RWPE2 (cell line): ENCODE measurements around the gene CPOX.

Experiments used
- ATAC-seq: fragments of 200-7000 bp; cut with Tn5 transposase; 3 replicates; pipeline ENCODE4 v1.9.1; 2021; ENCODE audit warnings: low read depth
- DNase-seq: peaks from one replicate; pipeline ENCODE4 v3.0.0-alpha.2; 2020; ENCODE audit warnings: low spot score
- H3K27ac ChIP-seq: fragments of 450-650 bp; 2 replicates; pipeline ENCODE4 v1.5.1; 2017; ENCODE audit warnings: mild to moderate bottlenecking; ENCODE audit not compliant: poor library complexity, severe bottlenecking
- H3K27me3 ChIP-seq: fragments of 250-450 bp; sonication (Bioruptor Pico); 2 replicates; pipeline ENCODE4 v1.5.1; 2021; ENCODE audit warnings: mild to moderate bottlenecking, moderate library complexity; ENCODE audit not compliant: insufficient read depth, poor library complexity, severe bottlenecking
- H3K36me3 ChIP-seq: fragments of 250-450 bp; sonication (Bioruptor Pico); 2 replicates; pipeline ENCODE4 v1.5.1; 2020; ENCODE audit warnings: low read depth, mild to moderate bottlenecking, moderate library complexity
- H3K4me1 ChIP-seq: fragments of 250-450 bp; sonication (Bioruptor Pico); 2 replicates; pipeline ENCODE4 v1.5.1; 2021; ENCODE audit warnings: mild to moderate bottlenecking, moderate library complexity; ENCODE audit not compliant: insufficient read depth, poor library complexity, severe bottlenecking
- H3K4me3 ChIP-seq: fragments of 250-450 bp; sonication (Bioruptor Pico); 2 replicates; pipeline ENCODE4 v1.5.1; 2021; ENCODE audit warnings: mild to moderate bottlenecking, moderate library complexity; ENCODE audit not compliant: severe bottlenecking
- H3K9me3 ChIP-seq: fragments of 250-450 bp; sonication (Bioruptor Pico); 2 replicates; pipeline ENCODE4 v1.5.1; 2021; ENCODE audit warnings: mild to moderate bottlenecking, moderate library complexity; ENCODE audit not compliant: severe bottlenecking
- TF ChIP-seq, protein P1 (sequence below): fragments of 450-650 bp; IDR thresholded peaks from one replicate; pipeline ENCODE4 v1.5.1; 2017; ENCODE audit warnings: mild to moderate bottlenecking, moderate library complexity; ENCODE audit not compliant: poor library complexity, severe bottlenecking

Gene CPOX

DNA sequence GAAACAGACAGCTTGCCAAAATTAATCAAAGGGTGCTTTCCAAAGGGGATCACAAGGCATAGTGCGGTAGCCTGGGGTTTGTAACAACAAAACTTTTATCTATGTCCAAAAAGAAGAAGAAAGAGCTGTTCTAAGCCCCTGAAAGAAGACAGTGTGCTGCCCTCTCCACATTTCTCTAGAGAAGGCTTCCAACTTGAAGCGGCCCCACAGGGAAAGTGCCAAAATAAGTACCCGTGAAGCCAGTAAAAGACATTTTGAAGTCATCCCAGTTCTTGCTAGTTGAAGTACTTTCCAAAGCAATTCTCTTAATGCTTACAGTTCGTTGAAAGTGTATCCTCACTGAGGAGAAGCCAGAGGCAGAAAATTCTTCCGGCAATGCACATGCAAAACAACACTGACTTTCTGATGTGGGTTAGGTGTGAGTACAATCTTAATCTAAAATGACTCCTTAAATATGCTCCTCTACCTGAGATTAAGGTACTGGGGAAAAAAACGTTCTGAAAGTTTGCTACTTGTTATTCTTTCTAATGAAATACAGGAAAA is 40.3 kb downstream of the CPOX start:
- Histone ChIP-seq H3K9me3 (no peaks in the 10 kb centered on the region), H3K4me1 (no peaks in the 10 kb centered on the region), H3K27me3 (no peaks in the 10 kb centered on the region), H3K36me3 (no peaks in the 10 kb centered on the region), H3K27ac (no peak overlapping the region), H3K4me3 (no peak overlapping the region)
- DNase-seq (no peak), ATAC-seq (no peak)
- TF ChIP-seq, protein P1, sequence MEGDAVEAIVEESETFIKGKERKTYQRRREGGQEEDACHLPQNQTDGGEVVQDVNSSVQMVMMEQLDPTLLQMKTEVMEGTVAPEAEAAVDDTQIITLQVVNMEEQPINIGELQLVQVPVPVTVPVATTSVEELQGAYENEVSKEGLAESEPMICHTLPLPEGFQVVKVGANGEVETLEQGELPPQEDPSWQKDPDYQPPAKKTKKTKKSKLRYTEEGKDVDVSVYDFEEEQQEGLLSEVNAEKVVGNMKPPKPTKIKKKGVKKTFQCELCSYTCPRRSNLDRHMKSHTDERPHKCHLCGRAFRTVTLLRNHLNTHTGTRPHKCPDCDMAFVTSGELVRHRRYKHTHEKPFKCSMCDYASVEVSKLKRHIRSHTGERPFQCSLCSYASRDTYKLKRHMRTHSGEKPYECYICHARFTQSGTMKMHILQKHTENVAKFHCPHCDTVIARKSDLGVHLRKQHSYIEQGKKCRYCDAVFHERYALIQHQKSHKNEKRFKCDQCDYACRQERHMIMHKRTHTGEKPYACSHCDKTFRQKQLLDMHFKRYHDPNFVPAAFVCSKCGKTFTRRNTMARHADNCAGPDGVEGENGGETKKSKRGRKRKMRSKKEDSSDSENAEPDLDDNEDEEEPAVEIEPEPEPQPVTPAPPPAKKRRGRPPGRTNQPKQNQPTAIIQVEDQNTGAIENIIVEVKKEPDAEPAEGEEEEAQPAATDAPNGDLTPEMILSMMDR: no peak

DNA sequence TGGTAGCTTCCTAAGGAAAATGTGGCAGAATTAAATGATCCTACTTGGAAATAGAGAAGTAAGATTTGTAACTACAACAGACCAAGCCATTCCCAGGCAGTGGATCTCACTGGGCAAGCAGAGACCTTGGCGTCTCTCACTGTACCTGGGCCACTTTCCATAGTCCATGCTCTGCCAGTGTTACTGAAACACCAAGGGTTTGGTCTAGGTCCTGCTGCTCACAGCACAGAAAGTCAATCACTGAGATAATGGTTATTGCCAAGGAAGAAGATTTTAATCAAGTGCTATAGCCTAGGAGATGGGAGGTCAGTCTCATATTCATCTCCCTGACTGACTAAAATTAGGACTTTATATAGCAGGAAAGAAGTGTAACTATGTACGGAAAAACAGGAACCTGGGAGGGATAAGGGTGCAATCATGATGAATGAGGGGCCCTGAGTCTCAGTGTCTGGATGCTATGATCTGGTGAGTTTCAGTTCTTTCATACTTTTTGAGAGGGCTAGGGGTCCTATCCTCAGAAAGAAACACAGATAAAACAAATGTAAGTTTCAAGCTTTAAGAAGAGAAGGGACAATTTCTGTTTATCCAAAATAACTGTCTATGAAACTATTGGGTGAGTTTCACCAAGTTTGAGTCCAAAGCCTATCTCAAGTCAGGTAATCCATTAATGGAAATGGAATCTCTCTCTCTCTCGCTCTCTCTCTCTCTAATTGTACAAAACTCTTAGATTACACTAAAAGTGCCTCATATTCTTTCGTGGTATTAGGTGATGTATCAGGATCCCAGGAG is 41.0 kb downstream of the CPOX start:
- no peaks in the 10 kb centered on the region for H3K36me3 ChIP-seq
- no peak overlapping the region for H3K4me3 ChIP-seq
- no peak overlapping the region for H3K27ac ChIP-seq
- TF ChIP-seq, protein P1: no peak
- H3K27me3 ChIP-seq: no peaks in the 10 kb centered on the region
- H3K9me3 ChIP-seq: no peaks in the 10 kb centered on the region
- H3K4me1 ChIP-seq: no peaks in the 10 kb centered on the region
- DNase-seq (no peak), ATAC-seq (no peak)

DNA sequence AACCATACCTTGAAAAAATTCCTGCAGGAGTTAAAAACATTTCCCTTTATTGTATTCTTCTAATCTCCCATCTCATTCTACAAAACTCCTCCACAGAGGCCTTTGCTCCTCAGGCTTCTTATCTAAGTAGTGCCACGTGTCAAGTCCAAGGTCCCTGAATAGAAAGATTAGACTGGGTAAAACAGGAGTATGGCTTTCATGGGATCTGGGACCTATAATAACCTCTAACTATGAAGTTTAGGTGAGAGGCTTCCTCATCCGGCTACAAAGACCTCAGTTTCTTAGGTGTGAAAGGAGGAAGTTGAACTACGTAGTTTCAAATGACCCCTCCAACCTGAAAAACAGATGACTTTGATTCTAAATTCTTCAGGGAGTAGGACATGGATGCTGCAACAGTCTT is 41.7 kb downstream of the CPOX start:
- TF ChIP-seq, protein P1: no peak
- no peaks in the 10 kb centered on the region for H3K27me3 ChIP-seq
- H3K36me3 ChIP-seq: no peaks in the 10 kb centered on the region
- no peak for DNase-seq
- H3K27ac ChIP-seq: no peak overlapping the region
- no peaks in the 10 kb centered on the region for H3K4me1 ChIP-seq
- no peak for ATAC-seq
- no peak overlapping the region for H3K4me3 ChIP-seq
- no peaks in the 10 kb centered on the region for H3K9me3 ChIP-seq

DNA sequence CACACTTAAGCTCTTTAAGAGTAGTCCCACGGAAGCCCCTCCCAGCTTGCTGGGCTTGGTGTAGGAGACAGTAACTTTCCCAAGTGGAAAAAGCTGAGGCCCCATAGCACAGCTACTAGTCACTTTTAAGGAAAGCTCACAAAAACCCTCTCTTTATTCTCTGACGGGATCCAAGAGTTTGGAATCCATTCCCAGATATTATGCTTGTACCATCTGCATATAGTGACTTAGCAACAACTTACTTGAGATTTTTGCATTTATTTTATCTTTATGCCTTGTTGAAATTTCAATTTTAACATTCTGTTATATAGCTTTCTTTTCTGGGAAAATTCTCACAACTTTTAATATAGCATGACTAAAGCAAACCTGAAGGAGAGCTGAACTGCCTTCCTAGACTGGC is 42.2 kb downstream of the CPOX start:
- no peaks in the 10 kb centered on the region for H3K27me3 ChIP-seq
- no peak for ATAC-seq
- no peaks in the 10 kb centered on the region for H3K4me1 ChIP-seq
- H3K27ac ChIP-seq: no peak overlapping the region
- H3K36me3 ChIP-seq: no peaks in the 10 kb centered on the region
- TF ChIP-seq, protein P1: no peak
- DNase-seq: no peak
- H3K9me3 ChIP-seq: no peaks in the 10 kb centered on the region
- H3K4me3 ChIP-seq: no peak overlapping the region

DNA sequence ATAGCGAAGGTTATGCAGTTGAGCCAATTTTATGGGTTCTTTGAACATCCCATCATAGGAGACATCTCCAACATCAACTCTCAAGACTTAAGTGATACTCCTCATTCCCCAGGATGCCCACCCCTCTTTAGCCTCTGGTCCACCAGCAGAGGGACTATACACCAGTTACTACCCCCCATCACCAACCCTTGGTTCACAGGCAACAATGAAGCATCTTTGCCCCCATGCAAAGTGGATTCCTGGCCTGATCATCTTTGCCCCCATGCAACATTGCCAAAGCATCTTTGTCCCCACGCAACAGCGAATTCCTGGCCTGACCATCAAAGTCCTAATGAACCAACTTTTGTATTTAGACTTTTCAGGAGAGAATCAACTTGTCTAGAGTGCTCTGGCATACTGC is 42.6 kb downstream of the CPOX start:
- no peaks in the 10 kb centered on the region for H3K27me3 ChIP-seq
- no peaks in the 10 kb centered on the region for H3K4me1 ChIP-seq
- TF ChIP-seq, protein P1: no peak
- no peaks in the 10 kb centered on the region for H3K9me3 ChIP-seq
- no peak for DNase-seq
- H3K4me3 ChIP-seq: no peak overlapping the region
- no peak for ATAC-seq
- no peak overlapping the region for H3K27ac ChIP-seq
- no peaks in the 10 kb centered on the region for H3K36me3 ChIP-seq
